Measurements from ENCODE around the gene PTPRR.
A peak's percentile ranks its signal among the peaks of the same experiment; 100 is the strongest.

Gene PTPRR

DNA sequence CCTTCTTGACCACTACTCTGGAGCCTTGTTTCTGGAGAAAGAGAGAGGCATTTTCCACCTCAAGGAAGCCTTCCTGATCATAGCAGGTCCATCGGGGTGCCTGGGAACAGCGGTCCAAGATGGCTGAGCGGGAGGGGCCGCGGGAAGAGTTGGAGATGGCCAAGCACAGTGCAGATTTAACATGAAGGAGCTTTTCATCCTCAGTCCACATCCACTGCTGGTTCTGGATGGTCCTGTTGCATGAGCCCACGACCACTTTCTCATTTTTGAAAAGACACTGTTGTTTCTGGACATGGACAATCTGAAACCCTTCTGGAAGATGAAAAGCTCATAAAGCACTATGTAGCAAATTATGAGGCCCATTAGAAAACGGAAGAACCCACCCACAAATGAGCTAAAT is 284.8 kb downstream of the PTPRR start:
- Histone ChIP-seq H3K4me3 (ENCODE audit: low read length) (no peak overlapping the region), H3K4me1 (ENCODE audit: control insufficient read depth, low read depth, low read length) (no peaks in the 10 kb centered on the region), H3K9ac (ENCODE audit: low read length) (no peak overlapping the region), H3K36me3 (ENCODE audit: control insufficient read depth, low read depth, low read length) (no peaks in the 10 kb centered on the region), H3K9me3 (ENCODE audit: control insufficient read depth, low read depth, low read length) (no peaks in the 10 kb centered on the region), H3K27ac (ENCODE audit: low read length) (no peak overlapping the region), H3K27me3 (ENCODE audit: control insufficient read depth, insufficient read depth, low read length) (no peaks in the 10 kb centered on the region)

GRCh38 chr12:70628701-70629480 is 291.6 kb downstream of the PTPRR start:
- no peak overlapping the region for H3K27ac ChIP-seq (ENCODE audit: low read length)
- H3K4me3 ChIP-seq (ENCODE audit: low read length) = no peak overlapping the region
- no peaks in the 10 kb centered on the region for H3K4me1 ChIP-seq (ENCODE audit: control insufficient read depth, low read depth, low read length)
- H3K27me3 ChIP-seq (ENCODE audit: control insufficient read depth, insufficient read depth, low read length) = no peaks in the 10 kb centered on the region
- no peaks in the 10 kb centered on the region for H3K9me3 ChIP-seq (ENCODE audit: control insufficient read depth, low read depth, low read length)
- no peak overlapping the region for H3K9ac ChIP-seq (ENCODE audit: low read length)
- no peaks in the 10 kb centered on the region for H3K36me3 ChIP-seq (ENCODE audit: control insufficient read depth, low read depth, low read length)

DNA sequence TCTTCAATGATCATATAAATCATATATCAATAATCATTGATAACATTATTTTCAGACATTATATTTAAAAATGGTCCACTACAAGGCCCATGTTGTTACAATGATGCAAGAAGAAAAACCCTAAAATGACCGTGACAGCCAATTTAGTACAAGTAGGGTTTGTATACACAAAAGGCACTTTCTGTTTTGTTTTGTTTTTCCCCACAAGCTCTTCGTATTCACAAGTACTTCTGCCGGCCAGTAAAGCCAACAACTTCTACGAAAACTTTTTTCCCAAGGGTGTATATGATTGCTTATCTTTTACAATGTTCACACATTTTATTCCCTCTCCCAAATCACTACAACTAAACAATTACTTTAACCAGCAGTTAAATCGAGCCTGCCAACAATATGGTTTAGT is 292.9 kb downstream of the PTPRR start:
- H3K27me3 ChIP-seq (ENCODE audit: control insufficient read depth, insufficient read depth, low read length) = no peaks in the 10 kb centered on the region
- no peak overlapping the region for H3K9ac ChIP-seq (ENCODE audit: low read length)
- H3K9me3 ChIP-seq (ENCODE audit: control insufficient read depth, low read depth, low read length) = no peaks in the 10 kb centered on the region
- H3K36me3 ChIP-seq (ENCODE audit: control insufficient read depth, low read depth, low read length) = no peaks in the 10 kb centered on the region
- H3K27ac ChIP-seq (ENCODE audit: low read length) = no peak overlapping the region
- no peak overlapping the region for H3K4me3 ChIP-seq (ENCODE audit: low read length)
- no peaks in the 10 kb centered on the region for H3K4me1 ChIP-seq (ENCODE audit: control insufficient read depth, low read depth, low read length)

- Histone ChIP-seq H3K4me3 (ENCODE audit: low read length) (no peak overlapping the region), H3K4me1 (ENCODE audit: control insufficient read depth, low read depth, low read length) (no peaks in the 10 kb centered on the region), H3K9ac (ENCODE audit: low read length) (no peak overlapping the region), H3K9me3 (ENCODE audit: control insufficient read depth, low read depth, low read length) (no peaks in the 10 kb centered on the region), H3K27me3 (ENCODE audit: control insufficient read depth, insufficient read depth, low read length) (no peaks in the 10 kb centered on the region), H3K27ac (ENCODE audit: low read length) (no peak overlapping the region), H3K36me3 (ENCODE audit: control insufficient read depth, low read depth, low read length) (no peaks in the 10 kb centered on the region)
Observed at GRCh38 chr12:70626180-70626579, 294.4 kb downstream of the PTPRR start.

DNA sequence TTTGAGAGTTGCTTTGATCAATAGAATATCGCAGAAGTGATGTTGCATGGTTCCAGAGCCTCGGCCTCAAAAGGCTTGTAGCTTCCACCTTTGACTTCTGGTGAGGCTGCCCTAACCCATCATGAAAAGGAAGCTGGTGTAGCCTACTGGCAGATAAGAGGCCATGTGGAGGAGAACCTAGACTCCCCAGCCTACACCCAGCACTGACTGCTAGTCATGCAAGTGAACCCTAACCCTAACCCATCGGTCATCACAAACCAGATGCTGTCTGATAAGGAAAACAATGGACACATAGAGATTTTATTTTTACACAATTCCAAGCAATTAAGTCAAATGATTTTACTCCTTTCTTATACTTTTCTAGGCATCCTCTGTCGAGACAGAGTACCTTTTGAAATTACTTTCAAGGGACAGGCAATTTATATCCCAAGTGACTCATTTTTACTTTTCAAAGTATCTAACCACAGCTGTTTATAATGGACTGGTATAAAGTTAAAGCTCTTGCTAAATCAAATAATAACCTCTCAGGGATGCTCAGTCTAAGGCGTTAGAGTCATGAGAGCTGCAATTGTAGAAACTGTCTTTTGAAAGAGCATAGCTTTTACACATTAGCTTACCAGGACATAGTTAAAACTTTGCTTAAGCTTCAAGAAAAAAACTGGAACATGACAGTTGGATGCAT is 300.9 kb downstream of the PTPRR start:
- Histone ChIP-seq H3K36me3 (ENCODE audit: control insufficient read depth, low read depth, low read length) (no peaks in the 10 kb centered on the region), H3K4me1 (ENCODE audit: control insufficient read depth, low read depth, low read length) (peaks cover 22% of the 10 kb centered on the region), H3K27me3 (ENCODE audit: control insufficient read depth, insufficient read depth, low read length) (no peaks in the 10 kb centered on the region), H3K9me3 (ENCODE audit: control insufficient read depth, low read depth, low read length) (no peaks in the 10 kb centered on the region), H3K27ac (ENCODE audit: low read length) (no peak overlapping the region), H3K9ac (ENCODE audit: low read length) (no peak overlapping the region), H3K4me3 (ENCODE audit: low read length) (no peak overlapping the region)

DNA sequence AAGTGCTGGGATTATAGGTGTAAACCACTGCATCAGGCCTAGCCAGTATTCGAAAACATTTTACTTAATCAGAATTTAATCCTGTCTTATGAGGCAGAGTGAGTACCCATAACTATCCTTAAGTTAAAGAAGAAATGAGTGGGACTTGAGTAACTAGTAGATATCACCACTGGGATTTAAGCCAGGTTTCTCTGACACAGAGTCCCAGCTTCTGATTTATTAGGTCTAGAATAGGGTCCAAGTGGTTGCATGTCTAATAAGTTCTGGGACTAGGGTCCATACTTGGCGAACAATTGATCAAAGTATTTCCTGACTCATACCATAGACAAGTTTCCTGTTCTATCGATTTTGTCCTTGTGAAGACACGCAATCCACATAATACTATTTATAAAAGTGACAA is 302.2 kb downstream of the PTPRR start:
- no peak overlapping the region for H3K27ac ChIP-seq (ENCODE audit: low read length)
- no peak overlapping the region for H3K4me3 ChIP-seq (ENCODE audit: low read length)
- H3K9ac ChIP-seq (ENCODE audit: low read length) = no peak overlapping the region
- no peaks in the 10 kb centered on the region for H3K9me3 ChIP-seq (ENCODE audit: control insufficient read depth, low read depth, low read length)
- H3K27me3 ChIP-seq (ENCODE audit: control insufficient read depth, insufficient read depth, low read length) = no peaks in the 10 kb centered on the region
- peaks cover 25% of the 10 kb centered on the region for H3K4me1 ChIP-seq (ENCODE audit: control insufficient read depth, low read depth, low read length)
- no peaks in the 10 kb centered on the region for H3K36me3 ChIP-seq (ENCODE audit: control insufficient read depth, low read depth, low read length)

DNA sequence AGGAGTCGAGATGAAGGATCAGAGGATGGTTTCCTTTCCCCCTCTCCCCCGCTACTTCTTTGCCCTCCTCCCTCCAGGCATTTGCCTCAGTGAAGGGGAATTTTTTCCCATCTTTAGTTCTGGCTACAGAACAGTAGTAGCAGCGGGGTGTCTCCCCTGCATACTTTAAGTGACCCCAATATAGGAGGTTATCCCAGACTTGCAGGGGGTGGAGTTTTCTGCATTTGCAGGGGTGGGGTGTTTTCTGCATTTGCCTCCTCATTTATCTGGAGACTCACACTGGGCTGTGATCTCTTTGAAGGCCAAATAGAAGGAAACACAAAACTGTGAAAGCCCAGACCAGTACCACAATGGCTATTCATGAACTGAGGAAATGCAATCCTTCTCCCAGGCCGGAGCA is 303.1 kb downstream of the PTPRR start:
- Histone ChIP-seq H3K4me3 (ENCODE audit: low read length) (no peak overlapping the region), H3K9ac (ENCODE audit: low read length) (no peak overlapping the region), H3K9me3 (ENCODE audit: control insufficient read depth, low read depth, low read length) (no peaks in the 10 kb centered on the region), H3K36me3 (ENCODE audit: control insufficient read depth, low read depth, low read length) (no peaks in the 10 kb centered on the region), H3K4me1 (ENCODE audit: control insufficient read depth, low read depth, low read length) (peaks cover 25% of the 10 kb centered on the region), H3K27ac (ENCODE audit: low read length) (no peak overlapping the region), H3K27me3 (ENCODE audit: control insufficient read depth, insufficient read depth, low read length) (no peaks in the 10 kb centered on the region)

DNA sequence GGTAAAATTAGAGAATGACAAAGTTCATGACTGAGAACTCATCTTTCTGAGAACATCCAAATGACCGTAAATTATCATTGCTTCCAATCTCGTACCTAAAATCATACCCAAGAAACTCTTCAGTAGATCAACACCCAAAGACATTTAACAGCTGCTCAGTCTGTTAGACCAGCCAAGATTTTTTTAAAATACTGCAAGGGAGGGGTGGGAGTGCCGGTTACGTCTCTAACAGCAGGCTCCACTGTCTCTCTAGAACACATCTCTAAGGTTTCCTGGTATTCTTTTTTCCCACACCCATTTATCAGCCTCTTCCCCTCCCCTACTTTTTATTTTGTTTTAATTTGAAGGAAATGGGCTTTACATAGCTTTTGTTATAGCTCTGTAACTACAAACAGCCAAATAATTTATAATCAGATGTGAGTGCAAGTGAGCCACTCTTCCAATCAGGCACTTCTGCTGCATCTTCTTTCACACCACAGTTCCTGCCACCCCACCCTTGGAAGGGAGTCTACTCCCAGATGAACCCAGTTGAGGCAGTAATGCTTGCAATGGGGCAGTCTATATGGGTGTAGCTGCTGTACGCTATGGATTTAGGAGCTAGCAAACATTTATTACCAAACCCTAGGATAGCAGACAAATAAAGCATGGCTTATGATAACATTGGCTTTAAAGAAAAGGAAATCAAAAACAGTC is 305.2 kb downstream of the PTPRR start:
- Histone ChIP-seq H3K9me3 (ENCODE audit: control insufficient read depth, low read depth, low read length) (no peaks in the 10 kb centered on the region), H3K4me1 (ENCODE audit: control insufficient read depth, low read depth, low read length) (peaks cover 30% of the 10 kb centered on the region), H3K27ac (ENCODE audit: low read length) (no peak overlapping the region), H3K4me3 (ENCODE audit: low read length) (no peak overlapping the region), H3K9ac (ENCODE audit: low read length) (no peak overlapping the region), H3K36me3 (ENCODE audit: control insufficient read depth, low read depth, low read length) (no peaks in the 10 kb centered on the region), H3K27me3 (ENCODE audit: control insufficient read depth, insufficient read depth, low read length) (peaks cover 7% of the 10 kb centered on the region)

- Histone ChIP-seq H3K4me1 (ENCODE audit: control insufficient read depth, low read depth, low read length) (peaks cover 11% of the 10 kb centered on the region), H3K36me3 (ENCODE audit: control insufficient read depth, low read depth, low read length) (no peaks in the 10 kb centered on the region), H3K4me3 (ENCODE audit: low read length) (peak overlapping the region; percentile 71), H3K27me3 (ENCODE audit: control insufficient read depth, insufficient read depth, low read length) (peaks cover 32% of the 10 kb centered on the region), H3K9me3 (ENCODE audit: control insufficient read depth, low read depth, low read length) (no peaks in the 10 kb centered on the region), H3K27ac (ENCODE audit: low read length) (no peak overlapping the region), H3K9ac (ENCODE audit: low read length) (no peak overlapping the region)
Observed at GRCh38 chr12:70609739-70610491, 310.6 kb downstream of the PTPRR start.

- peak overlapping the region; percentile 71 for H3K4me3 ChIP-seq (ENCODE audit: low read length)
- no peaks in the 10 kb centered on the region for H3K9me3 ChIP-seq (ENCODE audit: control insufficient read depth, low read depth, low read length)
- H3K27me3 ChIP-seq (ENCODE audit: control insufficient read depth, insufficient read depth, low read length) = peaks cover 32% of the 10 kb centered on the region
- H3K4me1 ChIP-seq (ENCODE audit: control insufficient read depth, low read depth, low read length) = peaks cover 5% of the 10 kb centered on the region
- H3K36me3 ChIP-seq (ENCODE audit: control insufficient read depth, low read depth, low read length) = no peaks in the 10 kb centered on the region
- no peak overlapping the region for H3K9ac ChIP-seq (ENCODE audit: low read length)
- no peak overlapping the region for H3K27ac ChIP-seq (ENCODE audit: low read length)
Observed at GRCh38 chr12:70609203-70609602, 311.3 kb downstream of the PTPRR start.

DNA sequence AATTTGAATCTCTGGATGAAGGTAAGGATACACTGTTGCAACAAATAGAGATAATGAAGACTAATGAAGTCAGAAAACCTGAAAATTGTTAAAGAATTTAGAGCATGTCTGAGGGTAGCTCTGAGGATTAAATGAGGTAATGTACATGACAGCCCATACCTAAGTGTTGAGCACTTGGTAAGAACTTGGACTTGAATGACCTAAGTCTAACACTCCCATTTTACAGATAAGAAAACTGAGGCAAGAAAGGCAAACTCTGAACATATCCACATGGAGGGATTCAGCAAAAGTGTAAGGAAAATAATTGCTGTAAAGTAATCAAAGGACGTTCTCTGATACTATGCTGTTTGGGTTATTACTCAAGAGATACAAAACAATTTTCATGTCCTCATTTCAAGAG is 312.4 kb downstream of the PTPRR start:
- H3K4me3 ChIP-seq (ENCODE audit: low read length) = no peak overlapping the region
- no peaks in the 10 kb centered on the region for H3K36me3 ChIP-seq (ENCODE audit: control insufficient read depth, low read depth, low read length)
- H3K4me1 ChIP-seq (ENCODE audit: control insufficient read depth, low read depth, low read length) = peaks cover 5% of the 10 kb centered on the region
- H3K9me3 ChIP-seq (ENCODE audit: control insufficient read depth, low read depth, low read length) = no peaks in the 10 kb centered on the region
- H3K27ac ChIP-seq (ENCODE audit: low read length) = no peak overlapping the region
- H3K27me3 ChIP-seq (ENCODE audit: control insufficient read depth, insufficient read depth, low read length) = peaks cover 32% of the 10 kb centered on the region
- no peak overlapping the region for H3K9ac ChIP-seq (ENCODE audit: low read length)

Data from iPS-18a (cell line).